Posterior vena cava (tissue), 2 donors: ENCODE results near the gene TAOK1. TPM values are rescaled to one million over a fixed set of nuclear protein-coding genes. Genes with fewer than 3 reads are reported as not detected.
"Not testable (repeated sequence)": the region's sequence is repeated elsewhere in the genome, so short reads cannot be mapped to it uniquely, and the experiment has no call there.

ENCODE experiments used
- DNase-seq: peaks from one replicate; pipeline ENCODE4 v3.0.0-alpha.2; 2020; ENCODE audit warnings: low spot score
- intact Hi-C, 2 donors: fragments of 100-400 bp; cut with DNase I; formaldehyde crosslinking; loops; one replicate each; pipeline versions ENCODE4 v1.14.1 to v1.14.2; 2022 to 2023
- total RNA-seq, 2 donors: library from RNA; stranded (reverse); fragmentation: NEBNext Ultra II Directional; extraction: Animal tissue kit (Norgen Biotek cat#: 25700); gene quantifications; one replicate each; pipeline ENCODE4 v1.2.1, GENCODE V29; 2021
- donor health status: DM: yes; HTN: yes; CAD: no.
- donor health status: DM: yes; HTN: yes; CAD: no.

Gene TAOK1
- total RNA-seq, 2 donors from 2014 or later = 70.8 to 78.1 TPM

DNA sequence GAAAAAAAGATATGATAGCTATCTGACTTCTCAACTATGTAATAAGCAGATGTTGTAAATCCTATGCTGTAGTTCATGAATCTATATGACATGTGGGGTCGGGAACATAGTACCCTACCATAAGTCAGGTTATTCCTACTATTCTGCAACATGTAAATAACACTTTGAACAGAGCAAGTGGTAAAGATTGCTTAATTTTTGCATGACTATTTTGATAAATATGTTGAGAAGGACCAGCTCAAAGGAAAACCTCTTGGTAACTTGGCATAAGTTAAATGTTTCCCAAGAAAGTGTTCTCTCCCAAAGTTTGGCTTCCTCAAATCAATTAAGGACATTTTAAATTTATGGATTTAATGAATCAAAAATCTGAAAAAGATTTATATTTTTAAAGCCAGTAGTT, 114.5 kb downstream of the TAOK1 start:
- intact Hi-C loops = no loop called here

DNA sequence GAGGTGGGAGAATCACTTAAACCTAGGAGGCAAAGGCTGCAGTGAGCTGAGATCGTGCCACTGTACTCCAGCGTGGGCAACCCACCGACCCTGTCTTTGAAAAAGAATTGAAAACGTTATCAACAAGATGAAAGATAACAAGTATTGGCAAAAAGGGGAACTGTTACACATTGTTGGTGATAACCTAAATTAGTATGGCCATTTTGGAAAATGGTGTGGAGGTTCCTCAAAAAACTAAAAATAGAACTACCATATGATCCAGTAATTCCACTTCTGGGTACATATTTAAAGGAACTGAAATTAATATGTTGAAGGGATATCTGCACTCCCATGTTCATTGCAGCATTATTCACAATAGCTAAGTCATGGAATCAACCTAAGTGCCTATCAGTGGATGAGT, 115.7 kb downstream of the TAOK1 start:
- DNase-seq = no peak
- intact Hi-C loops = no loop called here

More for the DNA sequence above, 114.5 kb downstream of the TAOK1 start:
- DNase-seq = no peak

DNA sequence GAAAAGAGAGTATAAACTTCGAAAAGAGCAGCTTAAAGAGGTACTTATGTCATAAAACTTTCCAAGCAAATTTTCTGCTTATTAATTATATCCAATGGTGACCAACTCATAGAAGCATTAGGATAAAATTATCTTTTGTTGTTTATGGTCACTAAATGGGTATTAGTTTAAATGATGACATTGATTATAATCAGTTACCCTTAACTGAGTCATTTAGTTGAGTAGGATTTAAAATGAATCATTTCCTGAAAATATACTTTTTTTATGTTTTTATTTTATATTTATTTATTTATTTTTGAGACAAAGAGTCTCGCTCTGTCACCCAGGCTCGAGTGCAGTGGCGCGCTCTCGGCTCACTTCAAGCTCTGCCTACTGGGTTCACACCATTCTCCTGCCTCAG, 120.8 kb downstream of the TAOK1 start:
- intact Hi-C loops = no loop called here

DNA sequence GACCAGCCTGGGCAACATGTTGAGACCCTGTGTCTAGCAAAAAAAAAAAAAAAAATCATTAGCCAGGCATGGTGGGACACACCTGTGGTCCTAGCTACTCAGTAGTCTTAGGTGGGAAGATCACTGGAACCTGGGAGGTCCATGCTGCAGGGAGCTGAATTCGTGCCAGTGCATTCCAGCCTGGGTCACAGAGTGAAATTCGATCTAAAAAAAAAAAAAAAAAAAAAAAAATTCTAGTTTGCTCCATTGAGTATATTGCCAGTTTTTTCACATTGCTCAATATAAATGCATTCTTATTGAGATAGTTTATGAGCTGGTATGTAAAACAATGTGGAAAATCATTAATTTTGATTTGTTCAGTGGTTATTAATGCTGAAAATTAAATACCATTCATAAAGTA, 124.6 kb downstream of the TAOK1 start:
- intact Hi-C loops = no loop called here
- no peak for DNase-seq

More for the DNA sequence above, 120.8 kb downstream of the TAOK1 start:
- DNase-seq = no peak

DNA sequence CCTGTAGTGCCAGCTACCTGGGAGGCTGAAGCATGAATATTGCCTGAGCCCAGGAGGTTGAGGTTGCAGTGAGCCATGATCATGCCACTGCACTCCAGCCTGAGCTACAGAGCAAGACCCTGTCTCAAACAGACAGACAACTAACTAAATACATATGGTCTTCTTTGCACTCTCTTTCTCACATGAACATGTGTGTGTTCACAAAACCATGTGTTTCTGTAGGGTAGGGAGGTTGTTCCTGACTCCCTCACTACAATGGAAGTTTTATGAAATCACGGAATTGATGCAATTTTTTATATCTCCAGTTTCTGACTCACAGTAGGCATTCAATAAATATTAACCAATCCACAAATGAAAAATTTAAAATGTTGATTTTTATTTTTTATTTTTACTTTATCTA, 128.2 kb downstream of the TAOK1 start:
- intact Hi-C loops = no loop called here
- DNase-seq = no peak

DNA sequence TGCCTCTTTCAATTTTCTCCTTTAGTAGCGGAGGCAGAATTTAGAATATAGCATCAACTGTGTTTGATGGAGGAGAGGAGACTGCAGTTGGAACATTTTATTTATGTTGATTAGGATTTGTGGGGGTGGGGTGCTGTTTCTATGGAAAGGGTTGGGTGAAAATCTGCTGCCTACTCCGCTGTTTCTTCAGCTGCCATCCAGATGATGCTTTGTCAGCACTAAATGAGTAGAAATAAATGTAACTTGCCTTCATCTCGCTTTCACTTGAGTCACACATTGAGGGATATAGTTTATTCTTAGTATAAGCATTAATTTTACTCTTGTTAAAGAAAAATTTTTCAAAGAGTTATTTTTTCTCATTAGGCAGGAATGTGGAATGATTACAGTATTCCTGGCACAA, 134.5 kb downstream of the TAOK1 start:
- intact Hi-C loops = no loop called here
- no peak for DNase-seq

DNA sequence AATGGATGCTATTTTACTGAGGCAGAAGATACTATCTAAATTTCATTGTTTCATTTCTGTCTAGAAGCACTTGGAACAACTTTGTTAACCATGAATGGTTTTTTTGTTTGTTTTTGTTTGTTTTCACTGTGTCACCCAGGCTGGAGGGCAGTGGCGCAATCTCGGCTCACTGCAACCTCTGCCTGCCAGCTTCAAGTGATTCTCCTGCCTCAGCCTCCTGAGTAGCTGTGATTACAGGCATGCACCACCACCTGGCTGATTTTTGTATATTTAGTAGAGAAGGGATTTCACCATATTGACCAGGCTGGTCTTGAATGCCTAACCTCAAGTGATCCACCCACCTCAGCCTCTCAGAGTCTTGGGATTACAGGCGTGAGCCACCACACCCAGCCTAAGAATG, 136.2 kb downstream of the TAOK1 start:
- intact Hi-C loops = no loop called here
- no peak for DNase-seq

DNA sequence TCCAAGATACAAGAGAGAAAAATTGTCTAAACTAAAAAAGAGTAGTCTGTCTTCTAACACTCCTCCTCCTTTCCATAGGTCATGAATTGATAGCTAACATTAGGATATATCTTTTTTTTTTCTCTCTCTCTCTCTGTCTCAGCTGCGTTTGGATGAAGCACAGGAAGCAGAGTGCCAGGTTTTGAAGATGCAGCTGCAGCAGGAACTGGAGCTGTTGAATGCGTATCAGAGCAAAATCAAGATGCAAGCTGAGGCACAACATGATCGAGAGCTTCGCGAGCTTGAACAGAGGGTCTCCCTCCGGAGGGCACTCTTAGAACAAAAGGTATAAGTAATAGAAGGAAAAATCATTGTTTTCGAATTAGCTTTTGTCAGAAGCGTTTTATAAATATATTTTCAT, 143.8 kb downstream of the TAOK1 start:
- intact Hi-C loops = no loop called here
- no peak for DNase-seq

DNA sequence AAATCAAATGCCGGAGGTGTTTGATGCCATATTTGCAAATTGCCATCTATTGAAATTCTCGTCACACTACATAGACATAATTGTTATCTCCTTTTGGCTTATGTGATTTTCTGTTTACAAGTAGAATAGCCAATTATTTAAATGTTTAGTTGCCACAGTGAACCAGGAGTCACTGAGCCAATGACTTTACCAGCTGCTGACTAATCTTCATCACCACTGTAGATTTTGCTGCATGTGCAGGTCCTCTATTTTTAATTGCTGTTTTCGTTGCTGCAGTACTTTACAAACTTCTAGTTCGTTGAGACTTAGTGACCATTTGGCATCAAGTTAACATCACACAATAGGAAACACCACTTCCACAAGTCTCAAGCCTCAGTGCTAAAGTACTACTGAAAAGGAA, 153.9 kb downstream of the TAOK1 start:
- DNase-seq = no peak
- intact Hi-C loops = no loop called here

DNA sequence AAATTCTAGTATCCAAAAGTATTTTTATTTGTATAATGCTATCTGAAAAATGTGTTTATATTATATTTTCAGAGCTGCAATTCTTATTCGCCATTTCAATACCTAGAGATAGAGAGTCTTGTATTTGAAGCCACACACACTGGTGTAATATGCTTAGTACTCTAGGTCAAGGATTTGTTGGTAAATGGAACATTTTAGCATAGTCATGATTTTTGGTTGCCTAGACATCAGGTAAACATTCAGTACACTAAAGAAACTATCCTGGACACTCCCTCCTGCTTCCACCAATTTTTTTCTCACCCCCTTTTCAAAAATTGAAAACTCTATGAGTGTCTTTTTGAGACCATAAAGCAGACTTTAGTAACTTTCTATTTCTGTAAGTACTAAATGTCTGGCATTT, 155.9 kb downstream of the TAOK1 start:
- intact Hi-C loops = no loop called here
- DNase-seq = no peak

DNA sequence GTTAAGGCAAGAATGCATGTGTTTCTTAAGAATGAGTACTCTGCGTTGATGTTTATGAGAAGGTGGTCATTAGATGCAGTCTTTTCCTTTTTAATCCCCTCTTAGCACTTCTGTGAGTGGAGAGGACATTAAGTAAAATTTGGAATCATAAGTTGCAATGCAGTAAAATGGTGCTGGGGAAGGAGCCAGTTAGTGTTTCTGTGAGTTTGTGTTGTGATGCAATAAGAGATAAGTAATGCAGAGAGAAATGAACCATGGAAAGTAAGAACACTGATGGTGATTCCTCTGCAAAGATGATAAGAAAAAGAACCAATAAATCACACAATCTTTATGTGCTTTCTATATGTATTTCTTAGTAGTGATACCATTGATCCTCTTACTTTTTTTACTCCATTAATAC, 156.7 kb downstream of the TAOK1 start:
- intact Hi-C loops = no loop called here
- DNase-seq = no peak

DNA sequence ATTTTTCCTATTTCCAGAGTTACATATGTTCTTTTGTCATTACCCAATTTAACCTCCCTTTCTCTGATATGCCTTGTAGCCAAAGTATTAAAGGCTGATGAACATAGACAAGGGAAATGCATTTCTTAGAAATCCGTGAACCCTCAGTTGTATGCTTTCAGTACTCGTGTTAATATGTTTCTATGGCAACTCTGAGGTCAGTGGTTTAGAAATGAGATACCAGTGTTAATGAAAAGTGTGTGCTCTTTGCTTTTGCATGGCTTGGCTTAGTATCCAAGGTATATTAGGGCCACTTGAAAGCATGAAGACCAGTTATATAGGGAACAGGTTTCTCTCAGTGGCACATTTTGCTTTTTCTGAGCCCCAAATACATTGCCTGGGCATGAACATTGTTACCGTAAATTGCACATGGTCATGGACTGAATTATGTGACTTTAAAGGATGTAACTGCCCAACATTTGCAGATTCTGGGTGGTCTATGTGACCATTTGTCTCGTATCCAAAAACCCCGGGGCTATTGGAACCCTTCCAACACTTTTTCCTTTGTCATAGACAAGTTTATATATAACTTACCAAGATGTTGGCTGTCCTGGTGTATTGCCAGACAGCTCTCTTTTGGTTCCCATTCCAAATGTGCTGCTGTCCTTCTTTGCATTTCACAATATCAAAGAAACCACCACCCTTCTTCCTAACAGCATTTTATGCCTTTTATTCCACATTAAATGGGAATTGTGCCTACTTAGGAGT, 159.2 kb downstream of the TAOK1 start:
- DNase-seq = no peak
- intact Hi-C loops = no loop called here

DNA sequence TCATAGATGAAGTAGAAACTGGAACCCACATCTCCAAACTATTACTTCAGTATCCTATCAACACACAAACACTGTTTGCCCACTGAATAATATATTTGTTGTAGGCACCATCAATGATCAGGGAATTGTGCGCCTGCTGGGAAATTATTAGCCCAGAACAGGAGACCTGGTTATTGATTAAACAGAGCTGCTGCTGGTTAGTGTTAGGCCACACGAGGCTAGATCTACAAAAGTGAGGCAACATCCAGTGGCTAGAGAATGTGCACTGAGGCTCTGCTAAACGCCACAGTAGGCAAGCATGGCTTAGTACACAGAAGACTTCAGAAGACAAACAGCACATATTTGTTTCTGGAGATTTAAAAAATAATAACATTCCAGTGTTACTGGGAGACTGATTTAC, 165.7 kb downstream of the TAOK1 start:
- DNase-seq = no peak
- intact Hi-C loops = no loop called here

DNA sequence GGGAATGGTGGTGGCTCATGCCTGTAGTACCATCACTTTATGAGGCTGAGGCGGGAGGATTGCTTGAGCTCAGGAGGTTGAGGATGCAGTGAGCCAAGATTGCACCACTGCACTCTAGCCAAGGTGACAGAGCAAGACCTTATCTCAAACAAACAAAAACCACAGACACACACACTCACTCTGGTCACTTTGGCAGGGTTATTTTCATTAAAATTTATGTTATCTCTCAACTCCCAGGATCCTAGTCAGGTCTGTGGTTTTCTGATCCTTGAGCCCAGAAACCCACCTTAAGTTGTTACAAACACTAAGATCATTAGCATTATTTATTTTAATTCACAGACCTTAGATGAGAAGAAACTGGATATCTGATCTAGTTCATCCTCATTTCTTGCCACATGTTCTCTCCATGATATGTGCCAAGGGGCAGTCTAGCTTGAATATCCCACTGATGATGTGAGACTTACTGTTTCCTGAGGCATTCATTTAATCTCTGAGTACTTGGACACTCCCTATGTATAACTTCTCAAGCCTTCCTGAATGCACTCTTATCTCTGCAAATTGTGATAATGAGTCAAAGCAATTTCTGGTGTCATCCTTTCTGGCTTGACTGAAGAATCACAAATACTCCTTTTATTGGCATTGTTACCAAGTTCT, 167.0 kb downstream of the TAOK1 start:
- DNase-seq = no peak
- intact Hi-C loops = no loop called here

DNA sequence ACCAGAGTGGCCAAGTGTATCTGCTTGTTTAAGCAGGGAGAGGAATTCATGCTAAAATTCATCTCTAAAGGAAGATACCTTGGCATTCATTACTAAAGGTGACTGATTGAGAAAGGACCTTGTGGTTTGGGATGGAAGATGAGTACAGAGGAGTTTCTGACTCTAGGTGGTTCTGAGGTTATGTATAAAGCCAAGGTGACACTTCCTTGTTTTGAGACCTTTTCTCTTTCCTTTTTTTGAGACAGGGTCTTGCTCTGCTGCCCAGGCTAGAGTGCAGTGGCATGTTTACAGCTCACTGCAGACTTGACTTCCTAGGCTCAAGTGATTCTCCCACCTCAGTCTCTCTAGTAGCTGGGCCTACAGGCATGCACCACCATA, 167.6 kb downstream of the TAOK1 start:
- intact Hi-C loops = no loop called here
- DNase-seq = no peak

DNA sequence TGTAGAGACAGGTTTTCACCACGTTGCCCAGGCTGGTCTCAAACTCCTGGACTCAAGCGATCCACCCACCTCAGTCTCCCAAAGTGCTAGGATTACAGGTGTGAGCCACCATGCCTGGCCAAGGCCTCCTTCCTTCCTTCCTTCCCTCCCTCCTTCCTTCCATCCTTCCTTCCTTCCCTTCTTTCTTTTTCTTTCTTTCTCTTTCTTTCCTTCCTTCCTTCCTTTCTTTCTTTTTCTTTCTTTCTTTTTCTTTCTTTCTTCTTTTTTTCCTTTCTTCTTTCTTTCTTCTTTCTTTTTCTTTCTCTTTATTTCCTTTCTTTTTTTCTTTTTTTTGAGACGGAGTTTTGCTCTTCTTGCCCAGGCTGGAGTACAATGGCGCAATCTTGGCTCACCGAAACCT, 168.0 kb downstream of the TAOK1 start:
- DNase-seq, intact Hi-C loops: not testable (repeated sequence)

DNA sequence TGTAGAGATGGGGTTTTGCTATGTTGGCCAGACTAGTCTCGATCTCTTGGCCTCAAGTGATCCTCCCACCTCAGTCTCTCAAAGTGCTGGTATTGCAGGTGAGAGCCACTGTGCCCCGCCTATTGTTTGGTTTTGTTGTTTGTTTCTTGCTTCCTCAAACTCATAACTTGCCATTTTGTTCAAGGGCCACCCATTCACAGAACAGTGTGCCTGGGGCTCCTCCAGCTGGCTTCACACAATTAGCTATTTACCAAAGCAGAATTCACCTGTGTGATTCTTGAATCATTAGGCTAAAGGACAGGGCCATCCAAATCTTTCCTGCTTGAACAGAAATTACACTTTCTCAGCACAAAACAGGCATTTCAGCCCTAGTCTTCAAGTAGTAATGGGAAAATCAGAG, 169.5 kb downstream of the TAOK1 start:
- intact Hi-C loops = no loop called here
- peak; percentile 34 for DNase-seq

DNA sequence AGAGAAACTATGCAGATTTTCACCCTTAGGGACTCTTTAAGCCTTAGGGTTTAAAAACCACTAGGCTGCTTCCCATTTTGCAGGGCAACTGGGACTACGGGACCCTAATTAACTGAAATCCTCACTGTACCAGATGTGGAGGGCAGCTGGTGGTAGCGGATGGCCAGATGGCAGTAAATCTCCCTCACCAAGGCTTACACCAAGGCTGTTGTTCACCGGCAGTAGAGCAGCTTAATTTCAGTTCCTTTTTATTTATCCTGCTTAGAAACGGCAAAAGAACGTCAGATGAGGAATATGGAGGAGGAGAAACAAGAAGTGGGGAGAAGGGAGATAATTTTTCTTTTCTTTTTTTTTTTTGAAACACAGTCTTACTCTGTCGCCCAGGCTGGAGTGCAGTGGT, 170.2 kb downstream of the TAOK1 start:
- DNase-seq = no peak

DNA sequence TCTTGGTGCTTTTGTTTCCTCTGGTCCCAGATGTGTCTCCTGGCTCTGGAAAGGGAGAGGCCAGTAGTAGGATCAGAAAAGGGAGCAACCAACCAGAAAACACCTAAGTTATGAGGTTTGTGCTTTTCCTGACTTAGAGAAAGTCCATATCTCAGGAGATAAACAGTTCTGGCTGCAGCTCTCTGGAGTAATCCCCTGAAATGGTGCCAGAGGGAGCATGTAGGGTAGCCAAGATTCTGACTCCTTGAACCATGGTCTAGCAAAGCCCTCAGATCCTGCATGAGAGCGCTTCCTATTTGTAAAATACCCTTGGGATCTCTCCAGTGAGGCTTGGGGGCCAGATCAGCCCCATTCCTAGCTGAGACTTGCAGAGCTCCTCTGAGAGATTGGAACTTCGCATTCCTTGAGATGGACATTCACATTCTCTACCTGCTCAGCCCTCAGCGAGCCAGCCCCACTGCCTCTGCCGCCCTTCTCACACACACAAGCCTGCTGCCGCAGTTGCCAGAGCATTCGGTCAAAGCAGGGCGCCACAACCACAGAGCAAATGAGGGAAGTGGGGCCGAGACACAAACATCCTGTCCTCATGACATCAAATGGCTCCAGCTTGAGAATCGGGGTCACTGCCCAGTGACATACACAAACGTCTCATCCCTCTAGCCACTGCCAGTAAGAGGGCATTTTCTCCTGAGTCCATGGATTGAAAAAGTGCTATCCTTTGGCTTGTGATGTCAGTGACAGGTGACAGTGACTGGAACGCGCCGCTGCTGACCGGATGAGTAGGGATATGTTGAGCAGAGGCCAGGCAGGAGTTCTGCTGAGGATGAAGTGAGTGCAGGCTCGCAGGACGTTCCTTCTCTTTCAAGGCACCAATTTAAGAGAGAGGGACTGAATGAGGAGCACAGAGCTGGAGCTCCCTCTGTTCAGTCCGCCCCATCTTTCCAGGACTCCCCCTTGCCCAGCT, 171.7 kb downstream of the TAOK1 start:
- DNase-seq = no peak
- intact Hi-C loops = no loop called here

More for the DNA sequence above, 170.2 kb downstream of the TAOK1 start:
- intact Hi-C loops = no loop called here

DNA sequence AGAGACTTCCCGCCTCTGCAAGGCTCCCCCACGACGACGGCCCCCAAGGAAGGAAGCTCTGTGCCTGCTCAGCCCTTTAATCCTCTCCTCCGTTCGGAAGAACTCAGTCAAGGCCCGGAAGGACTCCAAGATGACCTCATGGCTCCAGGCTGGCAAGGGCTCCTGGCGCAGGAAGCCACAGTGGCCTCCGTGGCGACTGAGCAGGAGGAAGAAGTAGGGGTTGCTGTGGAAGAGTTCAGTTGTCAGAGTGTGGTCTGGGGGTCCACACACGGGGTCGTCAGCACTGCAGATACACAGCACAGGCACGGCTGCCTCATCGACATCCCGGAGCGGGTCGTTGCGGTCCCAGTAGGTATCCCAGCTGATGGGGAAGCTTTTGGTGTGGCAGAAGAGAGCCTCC, 172.5 kb downstream of the TAOK1 start:
- intact Hi-C loops = no loop called here
- no peak for DNase-seq
